ENCODE results near the gene ANAPC2. TPM values are rescaled to one million over a fixed set of nuclear protein-coding genes. Genes with fewer than 3 reads are reported as not detected.

ANAPC2 gene
- total and polyA plus RNA-seq, 8 donors: 22.2 to 122 (median 34.7) TPM

DNA sequence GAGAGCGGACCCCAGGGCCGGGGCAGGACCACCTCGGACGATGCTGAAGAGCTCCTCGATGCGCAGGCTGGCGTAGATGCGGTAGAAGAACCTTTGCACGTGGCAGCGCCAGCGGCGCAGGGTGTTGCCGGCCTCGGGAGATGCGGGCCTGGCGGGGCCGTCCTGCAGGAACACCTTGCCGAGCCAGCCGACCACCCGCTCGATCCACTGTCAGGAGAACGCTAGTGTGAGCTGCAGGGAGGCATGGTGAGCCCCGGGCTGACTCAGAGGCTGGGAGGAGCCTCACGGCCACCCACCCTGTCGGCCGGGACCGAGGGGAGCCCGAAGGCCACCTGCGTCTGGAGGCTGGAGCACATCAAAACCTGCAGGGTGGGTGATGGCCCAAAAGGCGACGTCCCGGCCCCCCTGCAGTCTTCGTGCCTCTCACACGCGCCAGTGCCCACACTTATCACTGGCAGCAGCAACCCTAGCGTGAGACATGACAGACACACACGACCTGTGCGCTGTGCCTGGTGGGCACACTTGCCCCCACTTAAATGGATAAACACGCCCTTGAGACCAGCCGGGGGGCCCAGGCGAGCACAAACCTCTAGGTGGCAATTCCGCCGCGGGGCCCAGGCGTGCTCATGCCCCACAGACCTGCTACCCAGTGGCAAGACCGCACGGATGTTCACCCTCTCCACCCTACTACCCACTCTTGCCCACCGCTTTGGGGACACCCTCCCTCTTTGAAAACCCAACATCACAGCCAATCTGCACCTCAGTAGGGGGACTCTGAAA, 3.3 kb downstream of the ANAPC2 start:
- no peak overlapping the region for H3K4me3 ChIP-seq
- intact Hi-C loops (cut with DNase I): loop anchor here in 1 of 3 donors (5.0 kb wide), 1 partner anchor 68 kb away; no protein-coding TSS in a partner anchor
- no peaks in the 10 kb centered on the region for H3K9me3 ChIP-seq
- peaks cover 0 to 46% (median 38%) of the 10 kb centered on the region in 3 donors for H3K36me3 ChIP-seq
- H3K4me1 ChIP-seq: peaks cover 19 to 26% (median 25%) of the 10 kb centered on the region in 3 donors
- FAIRE-seq (no peak), ATAC-seq (no peak), DNase-seq (peak in 1 of 6 donors; percentile 36)
- no peaks in the 10 kb centered on the region for H3K27me3 ChIP-seq
- TF ChIP-seq, protein P1, sequence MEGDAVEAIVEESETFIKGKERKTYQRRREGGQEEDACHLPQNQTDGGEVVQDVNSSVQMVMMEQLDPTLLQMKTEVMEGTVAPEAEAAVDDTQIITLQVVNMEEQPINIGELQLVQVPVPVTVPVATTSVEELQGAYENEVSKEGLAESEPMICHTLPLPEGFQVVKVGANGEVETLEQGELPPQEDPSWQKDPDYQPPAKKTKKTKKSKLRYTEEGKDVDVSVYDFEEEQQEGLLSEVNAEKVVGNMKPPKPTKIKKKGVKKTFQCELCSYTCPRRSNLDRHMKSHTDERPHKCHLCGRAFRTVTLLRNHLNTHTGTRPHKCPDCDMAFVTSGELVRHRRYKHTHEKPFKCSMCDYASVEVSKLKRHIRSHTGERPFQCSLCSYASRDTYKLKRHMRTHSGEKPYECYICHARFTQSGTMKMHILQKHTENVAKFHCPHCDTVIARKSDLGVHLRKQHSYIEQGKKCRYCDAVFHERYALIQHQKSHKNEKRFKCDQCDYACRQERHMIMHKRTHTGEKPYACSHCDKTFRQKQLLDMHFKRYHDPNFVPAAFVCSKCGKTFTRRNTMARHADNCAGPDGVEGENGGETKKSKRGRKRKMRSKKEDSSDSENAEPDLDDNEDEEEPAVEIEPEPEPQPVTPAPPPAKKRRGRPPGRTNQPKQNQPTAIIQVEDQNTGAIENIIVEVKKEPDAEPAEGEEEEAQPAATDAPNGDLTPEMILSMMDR (IDR thresholded peaks at IDR 0.05): no peak
- H3K27ac ChIP-seq: no peak overlapping the region
- WGBS, 2 donors: 89 to 90% methylated on average over 48 of the region's 48 CpGs

DNA sequence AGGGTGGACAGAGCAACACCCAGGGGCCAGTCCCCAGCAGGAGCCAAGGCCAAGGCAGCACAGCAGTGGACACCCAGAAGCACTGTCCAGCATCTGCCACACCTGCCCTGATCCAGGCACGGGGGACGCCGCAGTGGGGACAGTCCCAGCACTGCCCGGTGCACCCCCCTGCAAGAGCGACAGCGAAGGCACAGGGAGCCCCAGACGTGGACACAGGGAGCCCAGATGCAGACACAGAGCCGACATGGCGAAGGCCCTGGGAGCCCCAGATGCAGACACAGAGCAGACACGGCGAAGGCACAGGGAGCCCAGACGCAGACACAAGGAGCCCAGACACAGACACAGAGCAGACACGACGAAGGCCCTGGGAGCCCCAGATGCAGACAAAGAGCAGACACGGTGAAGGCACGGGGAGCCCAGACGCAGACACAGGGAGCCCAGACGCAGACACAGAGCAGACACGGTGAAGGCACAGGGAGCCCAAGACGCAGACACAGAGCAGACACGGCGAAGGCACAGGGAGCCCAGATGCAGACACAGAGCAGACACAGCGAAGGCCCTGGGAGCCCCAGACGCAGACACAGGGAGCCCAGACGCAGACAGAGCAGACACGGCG, 4.3 kb downstream of the ANAPC2 start:
- intact Hi-C loops (cut with DNase I): no loop called here
- H3K4me3 ChIP-seq: no peak overlapping the region
- peaks cover 0 to 52% (median 42%) of the 10 kb centered on the region in 3 donors for H3K36me3 ChIP-seq
- no peak overlapping the region for H3K27ac ChIP-seq
- DNase-seq (no peak), ATAC-seq (no peak), FAIRE-seq (no peak)
- H3K27me3 ChIP-seq: no peaks in the 10 kb centered on the region
- no peaks in the 10 kb centered on the region for H3K9me3 ChIP-seq
- TF ChIP-seq, protein P1 (IDR thresholded peaks at IDR 0.05): no peak
- 92 to 96% methylated on average over 27 of the region's 27 CpGs for WGBS, 2 donors
- peaks cover 11 to 20% (median 16%) of the 10 kb centered on the region in 3 donors for H3K4me1 ChIP-seq

DNA sequence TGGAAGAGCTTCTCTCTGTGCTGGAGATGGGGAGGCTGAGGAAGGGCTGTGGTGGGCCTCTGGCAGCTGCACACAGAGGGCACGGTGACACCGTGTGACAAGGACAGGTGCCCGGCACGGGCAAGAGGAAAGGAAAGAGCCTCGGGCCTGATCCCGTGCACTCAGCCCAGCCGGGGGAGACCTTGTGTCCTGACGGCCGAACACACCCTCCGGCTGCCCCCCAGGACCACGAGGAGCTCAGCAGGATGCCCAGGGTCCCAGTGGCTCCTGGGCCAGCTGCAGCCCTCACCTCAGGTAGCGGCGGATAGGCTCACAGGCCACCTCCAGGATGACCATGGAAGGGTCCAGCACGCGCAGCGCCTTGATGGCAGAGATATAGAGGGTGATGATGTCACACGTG, 5.5 kb downstream of the ANAPC2 start:
- intact Hi-C loops (cut with DNase I): no loop called here
- ATAC-seq: no peak
- TF ChIP-seq, protein P1 (IDR thresholded peaks at IDR 0.05): no peak
- whole genome bisulfite sequencing, 2 donors: 88 to 91% methylated on average over 17 of the region's 17 CpGs
- Histone ChIP-seq H3K4me3 (no peak overlapping the region), H3K4me1 (peaks cover 11 to 20% (median 16%) of the 10 kb centered on the region in 3 donors), H3K27ac (no peak overlapping the region), H3K27me3 (no peaks in the 10 kb centered on the region), H3K9me3 (no peaks in the 10 kb centered on the region), H3K36me3 (peaks cover 0 to 52% (median 42%) of the 10 kb centered on the region in 3 donors)
- no peak for FAIRE-seq
- no peak for DNase-seq

DNA sequence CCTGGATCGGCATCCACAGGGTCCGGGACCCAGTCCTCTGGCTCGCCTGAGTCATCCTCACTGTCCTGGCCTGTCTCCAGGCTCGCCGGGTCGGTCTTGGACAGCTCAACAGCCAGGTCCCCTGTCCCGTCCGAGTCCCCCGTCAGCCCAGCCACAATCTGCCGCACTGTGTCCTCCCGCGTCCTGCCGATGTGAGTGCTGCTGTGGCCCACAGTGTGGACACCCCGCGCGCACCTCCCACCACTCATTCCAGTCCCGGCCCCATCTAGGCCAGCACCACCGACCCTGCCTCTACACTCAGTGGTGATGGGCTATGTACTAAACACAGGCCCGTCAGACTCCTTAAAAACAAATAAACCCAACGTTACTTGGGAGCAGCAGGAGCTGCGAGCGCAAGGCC, 6.7 kb downstream of the ANAPC2 start:
- FAIRE-seq (no peak), ATAC-seq (no peak), DNase-seq (no peak)
- Histone ChIP-seq H3K4me3 (no peak overlapping the region), H3K27me3 (no peaks in the 10 kb centered on the region), H3K36me3 (peaks cover 0 to 52% (median 42%) of the 10 kb centered on the region in 3 donors), H3K9me3 (no peaks in the 10 kb centered on the region), H3K4me1 (peaks cover 3 to 9% (median 5%) of the 10 kb centered on the region in 3 donors), H3K27ac (no peak overlapping the region)
- intact Hi-C loops (cut with DNase I): no loop called here
- 91 to 96% methylated on average over 20 to 22 of the region's 22 CpGs for WGBS, 2 donors
- TF ChIP-seq, protein P1 (IDR thresholded peaks at IDR 0.05): no peak

Data from pancreas (tissue), 10 donors.